GM12875 (cell line): ENCODE results near the gene TBC1D10A.

ENCODE experiments used
- H3K4me3 ChIP-seq: one replicate; pipeline ENCODE4 v1.5.1; 2011; ENCODE audit warnings: low read depth, low read length, control low read depth
- CTCF ChIP-seq: IDR thresholded peaks from 2 replicates; pipeline ENCODE4 v1.5.1; 2011; ENCODE audit warnings: low read depth, mild to moderate bottlenecking, control low read depth, inconsistent platforms, low read length, moderate library complexity, borderline replicate concordance; ENCODE audit not compliant: insufficient read depth

Gene TBC1D10A

GRCh38 chr22:30320021-30320556 is 6.7 kb downstream of the TBC1D10A start:
- TF ChIP-seq CTCF: no peak
- no peak overlapping the region for H3K4me3 ChIP-seq

GRCh38 chr22:30318799-30319419 is 7.8 kb downstream of the TBC1D10A start:
- TF ChIP-seq CTCF: no peak
- no peak overlapping the region for H3K4me3 ChIP-seq

- H3K4me3 ChIP-seq: no peak overlapping the region
- TF ChIP-seq CTCF: no peak
These were observed 9.0 kb downstream of the TBC1D10A start for GRCh38 chr22:30317778-30318177.

- H3K4me3 ChIP-seq: no peak overlapping the region
- no peak for TF ChIP-seq CTCF
These were observed 10.7 kb downstream of the TBC1D10A start for GRCh38 chr22:30315962-30316576.

GRCh38 chr22:30314915-30315314 is 11.8 kb downstream of the TBC1D10A start:
- no peak overlapping the region for H3K4me3 ChIP-seq
- no peak for TF ChIP-seq CTCF

- TF ChIP-seq CTCF: no peak
- H3K4me3 ChIP-seq: no peak overlapping the region
These were observed 13.0 kb downstream of the TBC1D10A start for GRCh38 chr22:30313527-30314363.
